Panc1 (cell line): Measurements from ENCODE around the gene EPHB1.

Experiments
- POLR2AphosphoS5 ChIP-seq: IDR thresholded peaks from 2 replicates; pipeline ENCODE4 v1.6.1; 2012; ENCODE audit warnings: mild to moderate bottlenecking, low read depth, low read length, moderate library complexity
- SIN3A ChIP-seq: IDR thresholded peaks from 2 replicates; pipeline ENCODE4 v1.6.1; 2012; ENCODE audit warnings: low read depth, mild to moderate bottlenecking, low read length, moderate library complexity, borderline replicate concordance; ENCODE audit not compliant: insufficient read depth
- TCF7L2 ChIP-seq: IDR thresholded peaks from 2 replicates; pipeline ENCODE4 v1.6.1; 2011; ENCODE audit warnings: mild to moderate bottlenecking, low read depth, low read length, inconsistent platforms
- TF ChIP-seq, protein P1 (sequence below): fragments of 450-650 bp; IDR thresholded peaks from 2 replicates; pipeline ENCODE4 v1.5.1; 2017; ENCODE audit warnings: mild to moderate bottlenecking
- TF ChIP-seq, protein P2 (sequence below), 2 experiments: IDR thresholded peaks; 2 replicates each; pipeline ENCODE4 v1.6.1; 2011 to 2012; ENCODE audit warnings: low read depth in 2 of 2, control low read depth in 1 of 2, low read length in 1 of 2, mild to moderate bottlenecking in 1 of 2, moderate library complexity in 1 of 2; ENCODE audit not compliant: insufficient read depth in 1 of 2

DNA sequence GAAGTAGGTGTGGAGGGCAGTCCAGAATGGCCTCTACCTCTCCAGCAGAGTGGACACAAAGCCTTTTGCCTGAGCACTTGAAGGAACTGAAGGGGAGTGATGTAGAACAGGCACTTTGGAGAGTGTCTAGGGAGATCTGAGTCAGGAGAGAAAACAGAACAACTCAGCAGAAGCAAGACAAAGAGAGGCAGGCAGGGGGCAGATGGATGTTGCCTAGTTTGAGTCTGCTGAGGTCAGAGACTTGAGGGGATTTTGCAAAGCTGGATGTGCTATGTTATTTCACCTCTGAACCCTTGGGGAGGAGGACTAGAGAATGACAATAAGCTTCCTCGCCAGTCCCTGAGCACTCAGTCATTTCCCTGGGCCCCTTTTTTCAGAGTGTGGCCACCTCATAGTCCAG, 366.4 kb downstream of the EPHB1 start:
- TF ChIP-seq, protein P1, sequence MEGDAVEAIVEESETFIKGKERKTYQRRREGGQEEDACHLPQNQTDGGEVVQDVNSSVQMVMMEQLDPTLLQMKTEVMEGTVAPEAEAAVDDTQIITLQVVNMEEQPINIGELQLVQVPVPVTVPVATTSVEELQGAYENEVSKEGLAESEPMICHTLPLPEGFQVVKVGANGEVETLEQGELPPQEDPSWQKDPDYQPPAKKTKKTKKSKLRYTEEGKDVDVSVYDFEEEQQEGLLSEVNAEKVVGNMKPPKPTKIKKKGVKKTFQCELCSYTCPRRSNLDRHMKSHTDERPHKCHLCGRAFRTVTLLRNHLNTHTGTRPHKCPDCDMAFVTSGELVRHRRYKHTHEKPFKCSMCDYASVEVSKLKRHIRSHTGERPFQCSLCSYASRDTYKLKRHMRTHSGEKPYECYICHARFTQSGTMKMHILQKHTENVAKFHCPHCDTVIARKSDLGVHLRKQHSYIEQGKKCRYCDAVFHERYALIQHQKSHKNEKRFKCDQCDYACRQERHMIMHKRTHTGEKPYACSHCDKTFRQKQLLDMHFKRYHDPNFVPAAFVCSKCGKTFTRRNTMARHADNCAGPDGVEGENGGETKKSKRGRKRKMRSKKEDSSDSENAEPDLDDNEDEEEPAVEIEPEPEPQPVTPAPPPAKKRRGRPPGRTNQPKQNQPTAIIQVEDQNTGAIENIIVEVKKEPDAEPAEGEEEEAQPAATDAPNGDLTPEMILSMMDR: no peak
- no peak for TF ChIP-seq POLR2AphosphoS5
- TF ChIP-seq TCF7L2: no peak
- TF ChIP-seq, protein P2, sequence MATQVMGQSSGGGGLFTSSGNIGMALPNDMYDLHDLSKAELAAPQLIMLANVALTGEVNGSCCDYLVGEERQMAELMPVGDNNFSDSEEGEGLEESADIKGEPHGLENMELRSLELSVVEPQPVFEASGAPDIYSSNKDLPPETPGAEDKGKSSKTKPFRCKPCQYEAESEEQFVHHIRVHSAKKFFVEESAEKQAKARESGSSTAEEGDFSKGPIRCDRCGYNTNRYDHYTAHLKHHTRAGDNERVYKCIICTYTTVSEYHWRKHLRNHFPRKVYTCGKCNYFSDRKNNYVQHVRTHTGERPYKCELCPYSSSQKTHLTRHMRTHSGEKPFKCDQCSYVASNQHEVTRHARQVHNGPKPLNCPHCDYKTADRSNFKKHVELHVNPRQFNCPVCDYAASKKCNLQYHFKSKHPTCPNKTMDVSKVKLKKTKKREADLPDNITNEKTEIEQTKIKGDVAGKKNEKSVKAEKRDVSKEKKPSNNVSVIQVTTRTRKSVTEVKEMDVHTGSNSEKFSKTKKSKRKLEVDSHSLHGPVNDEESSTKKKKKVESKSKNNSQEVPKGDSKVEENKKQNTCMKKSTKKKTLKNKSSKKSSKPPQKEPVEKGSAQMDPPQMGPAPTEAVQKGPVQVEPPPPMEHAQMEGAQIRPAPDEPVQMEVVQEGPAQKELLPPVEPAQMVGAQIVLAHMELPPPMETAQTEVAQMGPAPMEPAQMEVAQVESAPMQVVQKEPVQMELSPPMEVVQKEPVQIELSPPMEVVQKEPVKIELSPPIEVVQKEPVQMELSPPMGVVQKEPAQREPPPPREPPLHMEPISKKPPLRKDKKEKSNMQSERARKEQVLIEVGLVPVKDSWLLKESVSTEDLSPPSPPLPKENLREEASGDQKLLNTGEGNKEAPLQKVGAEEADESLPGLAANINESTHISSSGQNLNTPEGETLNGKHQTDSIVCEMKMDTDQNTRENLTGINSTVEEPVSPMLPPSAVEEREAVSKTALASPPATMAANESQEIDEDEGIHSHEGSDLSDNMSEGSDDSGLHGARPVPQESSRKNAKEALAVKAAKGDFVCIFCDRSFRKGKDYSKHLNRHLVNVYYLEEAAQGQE (IDR thresholded peaks at IDR 0.05; ENCODE audit: insufficient read depth in 1 of 2, low read depth in 2 of 2, low read length in 1 of 2): no peak
- TF ChIP-seq SIN3A: no peak
